Pancreas (tissue), 10 donors: Measurements from ENCODE around the gene PLA2G6. TPM values are rescaled to one million over a fixed set of nuclear protein-coding genes. Genes with fewer than 3 reads are reported as not detected.
A peak's percentile ranks its signal among the peaks of the same experiment; 100 is the strongest.
"Not testable (repeated sequence)": the region's sequence is repeated elsewhere in the genome, so short reads cannot be mapped to it uniquely, and the experiment has no call there.

Source experiments
- ATAC-seq, 4 donors: fragments of 200-7000 bp; cut with Tn5 transposase; one replicate each; pipeline versions ENCODE4 v1.8.0 to v1.9.1; 2020; ENCODE audit warnings: mild to moderate bottlenecking in 4 of 4, moderate library complexity in 4 of 4
- DNase-seq, 6 donors: peaks; one replicate each; pipeline ENCODE4 v3.0.0-alpha.2; 2020
- FAIRE-seq: peaks from 2 replicates; lab custom pipeline; 2012; peaks lifted over from hg19 to GRCh38; lab: Jason Lieb, UNC
- H3K27ac ChIP-seq, 4 donors: fragments of 200-600 bp; sonication (generic); 1 replicate in 3 of 4; 2 replicates in 1 of 4; pipeline versions ENCODE4 v1.5.0 to v1.8.0; 2020
- H3K27me3 ChIP-seq, 4 donors: fragments of 200-600 bp; one replicate each; pipeline ENCODE4 v1.8.0; 2021
- H3K36me3 ChIP-seq, 3 donors: fragments of 200-600 bp; sonication (generic) in 1 of 3; one replicate each; pipeline versions ENCODE4 v1.5.0 to v1.8.0; 2020 to 2021
- H3K4me1 ChIP-seq, 3 donors: fragments of 200-600 bp; one replicate each; pipeline ENCODE4 v1.8.0; 2021
- H3K4me3 ChIP-seq, 4 donors: fragments of 200-600 bp; sonication (generic) in 2 of 4; one replicate each; pipeline versions ENCODE4 v1.5.0 to v1.8.0; 2020 to 2021
- H3K9me3 ChIP-seq, 4 donors: fragments of 200-600 bp; one replicate each; pipeline ENCODE4 v1.8.0; 2021
- WGBS, 2 donors: extraction: QIAGEN DNeasy Blood & Tissue Kit; methylation state at CpG; one replicate each; pipeline ENCODE4 v1.1.7; 2013; 5-methylcytosine and 5-hydroxymethylcytosine counted together
- intact Hi-C, 3 donors: fragments of 100-400 bp; cut with DNase I; formaldehyde crosslinking; loops; one replicate each; pipeline versions ENCODE4 v1.11.1 to v1.14.2; 2022
- polyA plus RNA-seq, 2 donors: library from polyadenylated mRNA; stranded (reverse); fragments of 200-250 nt; gene quantifications; one replicate each; pipeline ENCODE4 v1.2.3, GENCODE V29; 2013
- total RNA-seq, 6 donors: library from RNA; stranded (reverse); fragmentation: NEBNext Ultra II Directional in 4 of 6; extraction: Animal tissue kit (Norgen Biotek cat#: 25700) in 4 of 6; gene quantifications; one replicate each; pipeline versions ENCODE4 v1.2.1 to v1.2.4, GENCODE V29; 2021 to 2023
- TF ChIP-seq, protein P1 (sequence below), 4 donors: fragments of 200-600 bp; sonication (generic) in 3 of 4; IDR thresholded peaks; one replicate each; pipeline versions ENCODE4 v1.5.0 to v1.8.0; 2021; ENCODE audit warnings: antibody characterized with exemption in 4 of 4
- donor health status: healthy with polysubstance abuse.
- donor health status: DM: no; HTN: no; CAD: no; lungs with moderate emphysema.
- donor health status: DM: no; HTN: no; CAD: no.
- donor health status: control.
- donor health status: control.
- donor health status: Bipolar disorder and iron deficiency.
- donor health status: DM: yes; HTN: yes; CAD: no.
- donor health status: DM: no; HTN: no; CAD: no.
- donor health status: DM: no; HTN: no; CAD: no.
- donor health status: DM: yes; HTN: yes; CAD: no.

PLA2G6 gene
- total and polyA plus RNA-seq, 8 donors: 8.7 to 109 (median 26.1) TPM

DNA sequence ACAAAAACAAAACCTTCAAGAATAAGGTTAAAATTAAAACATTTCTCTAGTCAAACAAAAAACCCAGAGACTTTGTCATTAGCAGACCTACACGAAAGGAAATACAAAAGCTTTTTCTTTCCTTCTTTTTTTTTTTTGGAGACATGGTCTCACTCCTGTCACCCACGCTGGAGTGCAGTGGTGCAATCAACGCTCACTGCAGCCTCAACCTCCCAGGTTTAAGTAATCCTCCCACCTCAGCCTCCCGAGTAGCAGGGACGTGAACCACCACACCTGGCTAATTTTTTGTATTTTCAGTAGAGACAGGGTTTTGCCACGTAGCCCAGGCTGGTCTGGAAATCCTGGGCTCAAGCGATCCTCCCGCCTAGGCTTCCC, 30.5 kb downstream of the PLA2G6 start:
- H3K27ac ChIP-seq: no peak overlapping the region
- DNase-seq: no peak

DNA sequence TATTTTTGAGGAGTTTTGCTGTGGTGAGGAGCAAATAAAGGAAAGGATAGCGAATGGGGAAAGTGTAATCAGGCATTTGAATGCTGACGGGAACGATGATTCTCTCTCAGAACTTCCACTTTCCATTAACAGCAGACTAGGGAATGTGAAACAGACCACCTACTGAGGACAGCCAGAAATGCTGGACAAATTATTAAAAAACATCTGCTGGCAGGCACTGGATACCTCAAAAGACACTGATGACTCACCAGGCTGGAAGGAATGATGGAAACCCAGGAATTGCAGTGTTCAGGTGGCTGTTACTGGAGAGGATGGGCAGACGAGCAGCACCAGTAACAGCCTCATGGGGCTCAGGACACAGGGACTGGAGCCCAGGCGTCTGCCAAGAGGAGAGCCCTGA, 33.4 kb downstream of the PLA2G6 start:
- TF ChIP-seq, protein P1, sequence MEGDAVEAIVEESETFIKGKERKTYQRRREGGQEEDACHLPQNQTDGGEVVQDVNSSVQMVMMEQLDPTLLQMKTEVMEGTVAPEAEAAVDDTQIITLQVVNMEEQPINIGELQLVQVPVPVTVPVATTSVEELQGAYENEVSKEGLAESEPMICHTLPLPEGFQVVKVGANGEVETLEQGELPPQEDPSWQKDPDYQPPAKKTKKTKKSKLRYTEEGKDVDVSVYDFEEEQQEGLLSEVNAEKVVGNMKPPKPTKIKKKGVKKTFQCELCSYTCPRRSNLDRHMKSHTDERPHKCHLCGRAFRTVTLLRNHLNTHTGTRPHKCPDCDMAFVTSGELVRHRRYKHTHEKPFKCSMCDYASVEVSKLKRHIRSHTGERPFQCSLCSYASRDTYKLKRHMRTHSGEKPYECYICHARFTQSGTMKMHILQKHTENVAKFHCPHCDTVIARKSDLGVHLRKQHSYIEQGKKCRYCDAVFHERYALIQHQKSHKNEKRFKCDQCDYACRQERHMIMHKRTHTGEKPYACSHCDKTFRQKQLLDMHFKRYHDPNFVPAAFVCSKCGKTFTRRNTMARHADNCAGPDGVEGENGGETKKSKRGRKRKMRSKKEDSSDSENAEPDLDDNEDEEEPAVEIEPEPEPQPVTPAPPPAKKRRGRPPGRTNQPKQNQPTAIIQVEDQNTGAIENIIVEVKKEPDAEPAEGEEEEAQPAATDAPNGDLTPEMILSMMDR (IDR thresholded peaks at IDR 0.05): no peak
- intact Hi-C loops: no loop called here
- no peaks in the 10 kb centered on the region for H3K4me1 ChIP-seq
- H3K4me3 ChIP-seq: no peak overlapping the region
- no peaks in the 10 kb centered on the region for H3K9me3 ChIP-seq
- no peaks in the 10 kb centered on the region for H3K36me3 ChIP-seq
- no peaks in the 10 kb centered on the region for H3K27me3 ChIP-seq
- ATAC-seq (no peak), DNase-seq (no peak), FAIRE-seq (no peak)
- H3K27ac ChIP-seq: peak overlapping the region in 1 of 4 donors; percentile 3
- 88 to 95% methylated on average over 5 of the region's 5 CpGs for WGBS, 2 donors

More for the DNA sequence above, 30.5 kb downstream of the PLA2G6 start:
- Histone ChIP-seq H3K4me1 (peaks cover 3 to 5% (median 4%) of the 10 kb centered on the region in 3 donors), H3K27me3 (no peaks in the 10 kb centered on the region), H3K36me3 (no peaks in the 10 kb centered on the region), H3K9me3 (no peaks in the 10 kb centered on the region), H3K4me3 (no peak overlapping the region)
- ATAC-seq (no peak), FAIRE-seq (no peak)
- intact Hi-C loops: no loop called here
- 89 to 93% methylated on average over 8 of the region's 8 CpGs for WGBS, 2 donors
- TF ChIP-seq, protein P1 (IDR thresholded peaks at IDR 0.05): no peak

DNA sequence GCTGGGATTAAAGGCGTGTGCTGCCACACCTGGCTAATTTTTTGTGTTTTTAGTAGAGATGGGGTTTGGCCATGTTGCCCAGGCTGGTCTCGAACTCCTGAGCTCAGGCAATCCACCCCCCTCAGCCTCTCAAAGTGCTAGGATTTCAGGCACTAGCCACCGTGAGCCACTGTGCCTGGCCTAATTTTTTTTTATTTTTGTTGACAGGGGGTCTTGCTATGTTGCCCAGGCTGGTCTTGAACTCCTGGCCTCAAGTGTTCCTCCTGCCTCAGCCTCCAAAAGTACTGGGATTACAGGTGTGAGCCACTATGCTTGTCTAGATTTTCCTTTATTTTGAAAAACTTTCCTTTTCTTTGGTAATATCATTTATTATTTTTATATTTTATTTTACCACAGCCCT, 35.5 kb downstream of the PLA2G6 start:
- H3K36me3 ChIP-seq, H3K4me1 ChIP-seq, H3K4me3 ChIP-seq, FAIRE-seq, DNase-seq, H3K27ac ChIP-seq, ATAC-seq, intact Hi-C loops, H3K9me3 ChIP-seq, H3K27me3 ChIP-seq: not testable (repeated sequence)
- WGBS, 2 donors: 85 to 93% methylated on average over 3 of the region's 3 CpGs

DNA sequence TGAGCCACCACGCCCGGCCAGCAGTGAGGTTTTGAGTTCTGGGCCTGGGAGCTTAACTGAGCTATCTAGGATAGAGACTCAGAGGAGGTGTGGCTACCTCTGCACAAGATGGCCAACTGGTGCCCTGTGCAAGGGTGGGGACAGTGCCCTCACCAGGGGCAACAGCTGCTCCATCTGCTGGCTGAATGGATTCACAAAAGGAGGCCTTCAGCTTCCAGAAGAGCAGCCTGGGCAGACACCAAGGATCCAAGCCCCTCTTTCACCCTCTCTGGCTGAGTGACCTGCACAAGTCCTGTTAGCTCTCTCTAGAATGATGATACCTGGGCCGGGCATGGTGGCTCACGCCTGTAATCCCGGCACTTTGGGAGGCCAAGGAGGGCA, 37.6 kb downstream of the PLA2G6 start:
- DNase-seq: no peak
- FAIRE-seq: no peak
- Histone ChIP-seq H3K9me3 (no peaks in the 10 kb centered on the region), H3K4me1 (no peaks in the 10 kb centered on the region), H3K36me3 (no peaks in the 10 kb centered on the region), H3K27ac (no peak overlapping the region), H3K27me3 (no peaks in the 10 kb centered on the region), H3K4me3 (no peak overlapping the region)
- intact Hi-C loops: no loop called here
- no peak for ATAC-seq
- TF ChIP-seq, protein P1 (IDR thresholded peaks at IDR 0.05): no peak
- WGBS, 2 donors: 96 to 100% methylated on average over 5 of the region's 5 CpGs

DNA sequence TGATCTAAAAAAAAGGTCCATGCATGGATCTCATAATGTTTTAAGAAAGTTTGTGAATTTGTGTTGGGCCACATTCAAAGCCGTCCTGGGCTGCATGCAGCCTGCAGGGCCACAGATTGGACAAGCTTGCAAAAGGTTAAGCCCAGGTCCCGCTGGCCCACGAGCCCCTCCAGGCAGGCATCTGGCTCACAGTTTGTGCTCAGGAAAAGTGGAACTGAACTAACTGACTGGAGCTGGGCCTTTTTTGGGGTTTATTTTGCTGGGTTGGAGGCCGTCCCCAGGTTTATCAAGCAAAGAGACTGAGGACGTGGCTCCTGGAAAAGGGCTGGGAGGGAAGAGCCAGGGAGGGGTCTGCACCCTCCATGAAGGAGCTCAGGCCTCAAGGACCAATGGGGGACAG, 39.0 kb downstream of the PLA2G6 start:
- Histone ChIP-seq H3K9me3 (no peaks in the 10 kb centered on the region), H3K4me1 (no peaks in the 10 kb centered on the region), H3K27ac (no peak overlapping the region), H3K36me3 (no peaks in the 10 kb centered on the region), H3K4me3 (no peak overlapping the region), H3K27me3 (no peaks in the 10 kb centered on the region)
- no peak for FAIRE-seq
- no peak for DNase-seq
- 95 to 97% methylated on average over 5 of the region's 5 CpGs for WGBS, 2 donors
- TF ChIP-seq, protein P1 (IDR thresholded peaks at IDR 0.05): no peak
- intact Hi-C loops: no loop called here
- no peak for ATAC-seq
